HG03139 (cell line): ENCODE results near the gene RAB3C.
A peak's percentile ranks its signal among the peaks of the same experiment; 100 is the strongest.

Experiments
- ATAC-seq: cut with Tn5 transposase; IDR thresholded peaks from one replicate; pipeline ENCODE4 v1.9.1; 2021; ENCODE audit not compliant: unreplicated experiment

Gene RAB3C

DNA sequence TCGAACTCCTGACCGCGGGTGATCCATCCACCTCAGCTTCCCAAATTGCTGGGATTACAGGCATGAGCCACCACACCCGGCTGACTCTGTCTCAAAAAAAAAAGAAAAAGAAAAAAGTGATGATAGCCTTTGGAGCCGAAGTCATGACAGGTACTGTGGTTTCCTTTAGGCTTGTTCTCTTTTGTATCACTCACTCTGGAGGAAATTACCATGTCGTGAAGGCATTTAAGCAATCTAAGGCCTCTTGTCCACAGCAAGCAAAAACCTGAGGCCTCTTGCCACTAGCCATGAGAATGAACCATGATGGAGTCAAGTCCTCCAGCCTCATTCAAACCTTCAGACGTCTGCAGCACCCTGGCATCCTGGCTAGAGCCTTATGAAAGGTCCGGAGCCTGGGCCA is 286.1 kb downstream of the RAB3C start:
- ATAC-seq: no peak

DNA sequence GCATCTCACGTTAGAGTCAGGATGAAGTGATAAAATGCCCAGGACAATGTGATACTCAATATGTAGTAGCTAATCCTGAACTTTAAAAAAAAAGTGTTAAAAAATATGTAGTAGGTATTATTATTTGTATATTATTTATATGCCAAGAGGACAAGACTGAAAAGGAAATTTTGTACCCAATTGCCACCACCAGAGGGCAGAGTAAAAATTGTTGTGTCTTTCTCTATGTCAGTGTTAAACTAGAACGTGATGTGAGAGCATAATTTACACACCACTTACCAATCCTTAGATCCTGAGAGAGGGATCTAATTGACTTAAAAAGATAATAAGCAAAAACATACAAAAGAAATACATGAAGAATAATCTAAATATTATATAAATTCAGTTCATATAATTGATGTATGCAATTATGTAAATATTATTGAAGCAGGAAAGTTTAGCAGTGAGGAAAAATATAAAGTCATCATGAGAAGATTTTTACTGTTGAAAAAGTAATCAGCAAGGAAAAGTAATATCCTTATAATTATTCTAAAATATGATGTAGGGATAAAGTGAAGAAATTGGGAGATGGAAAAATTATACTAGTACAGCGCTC is 288.9 kb downstream of the RAB3C start:
- ATAC-seq: no peak

GRCh38 chr5:58872670-58873273 is 289.9 kb downstream of the RAB3C start:
- ATAC-seq: no peak

GRCh38 chr5:58875599-58875998 is 292.7 kb downstream of the RAB3C start:
- no peak for ATAC-seq

GRCh38 chr5:58885260-58885659 is 302.4 kb downstream of the RAB3C start:
- peak; percentile 51 for ATAC-seq

- peak; percentile 62 for ATAC-seq
These were observed 303.7 kb downstream of the RAB3C start for GRCh38 chr5:58886315-58887207.

DNA sequence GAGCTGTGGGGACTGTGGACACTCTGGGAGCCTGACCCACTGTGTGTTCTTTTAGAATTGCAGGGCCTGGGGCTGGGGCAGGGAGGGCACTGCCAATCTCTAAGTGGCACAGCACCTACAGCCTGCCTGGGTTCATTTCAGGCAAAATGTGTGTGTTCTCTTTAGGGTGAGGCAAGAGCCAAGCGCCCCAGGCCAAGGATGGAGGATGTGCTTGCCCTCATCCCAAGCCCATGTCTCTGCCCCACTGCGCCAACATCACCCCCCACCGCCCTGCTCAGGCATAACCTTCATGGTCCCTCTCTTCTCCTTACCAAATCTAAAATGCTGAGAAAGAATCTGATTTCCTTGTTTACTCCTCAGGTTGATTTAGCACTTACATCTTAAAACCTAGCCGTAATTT is 304.4 kb downstream of the RAB3C start:
- ATAC-seq: no peak

- no peak for ATAC-seq
These were observed 305.0 kb downstream of the RAB3C start for GRCh38 chr5:58887721-58888409.

DNA sequence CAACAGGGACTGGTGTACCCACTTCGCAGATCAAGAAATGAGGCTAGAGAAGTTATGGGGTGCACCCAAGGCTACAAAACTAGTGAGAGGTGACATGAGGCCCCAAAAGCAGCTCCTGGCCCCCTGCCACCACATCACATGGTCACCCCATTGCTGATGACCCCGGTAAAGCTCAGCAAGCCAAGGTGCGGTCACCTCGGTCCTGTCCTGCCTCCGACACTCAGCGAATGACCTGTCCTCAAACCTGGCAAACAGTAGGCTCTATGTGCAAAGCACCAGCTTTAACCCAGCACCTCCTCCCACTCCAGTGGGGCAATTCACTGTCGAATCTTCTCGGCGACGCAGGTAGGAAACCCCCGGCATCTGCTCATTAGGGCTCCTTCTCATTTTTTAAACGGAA is 307.4 kb downstream of the RAB3C start:
- ATAC-seq: no peak

GRCh38 chr5:58890701-58891085 is 307.8 kb downstream of the RAB3C start:
- ATAC-seq: no peak

- ATAC-seq: peak; percentile 46
These were observed 308.5 kb downstream of the RAB3C start for GRCh38 chr5:58891086-58891970.

DNA sequence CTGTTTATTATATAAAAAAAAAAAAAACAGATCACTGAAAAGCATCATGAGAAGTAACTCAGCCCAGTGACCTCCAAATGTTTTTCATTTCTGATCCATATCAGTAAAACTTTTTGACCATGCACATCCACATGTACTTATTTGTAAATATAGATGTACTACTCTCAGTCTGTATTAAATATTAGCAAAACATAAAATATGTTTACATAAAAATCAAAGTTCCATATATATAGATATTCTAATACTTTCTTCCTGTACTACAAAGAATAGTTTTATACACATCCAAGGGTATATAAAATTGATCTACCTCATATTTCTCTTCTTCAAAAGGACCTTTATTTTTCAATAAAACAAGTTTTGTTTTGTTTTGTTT is 309.1 kb downstream of the RAB3C start:
- no peak for ATAC-seq

DNA sequence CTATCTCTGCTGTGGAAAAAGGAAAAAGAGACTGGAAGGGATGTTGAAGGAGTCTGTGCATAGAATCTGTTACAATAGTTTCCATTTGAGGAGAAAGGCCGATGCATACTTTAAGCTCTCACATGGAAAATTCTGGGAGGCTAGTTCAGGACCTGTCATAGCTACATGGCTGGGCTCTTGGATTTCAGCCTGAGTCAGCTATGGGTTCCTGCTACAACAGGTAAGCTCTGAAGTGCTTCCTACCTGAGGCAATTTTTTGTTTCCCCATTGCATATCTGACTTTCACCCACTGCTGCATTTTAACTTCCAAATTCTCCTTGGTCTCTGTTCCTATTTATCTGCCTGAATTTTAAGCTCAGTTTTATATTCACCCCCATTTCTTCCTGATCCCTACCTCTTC is 310.7 kb downstream of the RAB3C start:
- ATAC-seq: no peak

GRCh38 chr5:58898006-58898405 is 315.1 kb downstream of the RAB3C start:
- no peak for ATAC-seq

DNA sequence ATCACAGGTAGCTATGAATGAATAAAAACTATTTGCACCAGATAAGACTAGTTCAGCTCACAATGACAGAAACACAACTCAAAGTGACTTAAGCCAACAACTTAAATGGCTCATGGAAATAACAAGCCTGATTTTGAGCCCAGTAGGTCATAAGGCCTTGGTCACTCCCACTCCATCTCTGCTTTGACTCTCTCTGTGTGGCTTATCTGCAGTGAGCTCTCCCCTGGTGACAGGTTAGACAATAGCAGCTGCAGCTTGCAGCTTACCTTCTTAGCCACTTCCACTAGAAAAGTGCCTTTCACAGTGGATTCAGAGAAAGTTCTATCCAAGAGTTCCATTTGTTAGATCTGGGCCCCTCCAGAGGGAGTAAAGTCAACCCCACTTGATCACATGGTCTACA is 315.7 kb downstream of the RAB3C start:
- no peak for ATAC-seq

- no peak for ATAC-seq
These were observed 318.4 kb downstream of the RAB3C start for GRCh38 chr5:58901271-58901670.

DNA sequence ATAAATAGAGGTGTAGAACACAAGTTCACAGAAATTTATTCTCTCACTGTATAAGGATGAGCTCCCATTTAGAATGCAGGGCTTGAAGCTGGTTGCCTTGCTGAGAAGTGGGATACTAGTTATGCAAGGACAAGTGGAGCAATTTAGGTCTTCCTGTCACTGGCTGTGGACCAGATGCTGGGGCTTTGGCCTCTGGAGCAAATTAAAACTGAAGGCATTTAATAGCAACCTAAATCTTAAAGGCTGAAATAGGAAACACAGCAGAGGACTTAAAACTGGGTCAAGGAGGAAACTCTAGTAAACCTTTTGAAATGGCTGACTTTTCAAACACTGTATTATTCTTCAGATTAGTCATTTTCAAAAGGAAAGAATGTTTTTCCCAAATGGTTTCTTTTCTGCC is 319.4 kb downstream of the RAB3C start:
- no peak for ATAC-seq

DNA sequence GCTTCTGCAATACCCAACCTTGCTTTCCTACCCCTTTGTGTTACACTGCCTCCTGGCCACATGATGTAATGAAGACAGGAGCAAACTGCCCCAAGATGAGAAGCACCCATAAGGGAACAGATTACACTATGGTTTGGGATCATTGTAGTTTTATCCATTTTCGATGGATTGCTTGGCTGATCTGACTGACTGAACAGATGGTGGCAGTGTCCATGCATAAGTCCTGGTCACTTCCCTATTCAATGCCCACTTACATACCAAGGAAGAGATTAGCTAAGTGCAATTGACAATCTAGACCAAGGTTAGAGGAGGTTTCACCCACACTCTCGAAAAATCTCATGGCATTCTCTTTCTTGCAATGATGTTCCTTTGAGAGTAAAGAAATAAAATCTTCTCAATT is 319.9 kb downstream of the RAB3C start:
- ATAC-seq: no peak

- ATAC-seq: no peak
These were observed 321.9 kb downstream of the RAB3C start for GRCh38 chr5:58904737-58905136.

DNA sequence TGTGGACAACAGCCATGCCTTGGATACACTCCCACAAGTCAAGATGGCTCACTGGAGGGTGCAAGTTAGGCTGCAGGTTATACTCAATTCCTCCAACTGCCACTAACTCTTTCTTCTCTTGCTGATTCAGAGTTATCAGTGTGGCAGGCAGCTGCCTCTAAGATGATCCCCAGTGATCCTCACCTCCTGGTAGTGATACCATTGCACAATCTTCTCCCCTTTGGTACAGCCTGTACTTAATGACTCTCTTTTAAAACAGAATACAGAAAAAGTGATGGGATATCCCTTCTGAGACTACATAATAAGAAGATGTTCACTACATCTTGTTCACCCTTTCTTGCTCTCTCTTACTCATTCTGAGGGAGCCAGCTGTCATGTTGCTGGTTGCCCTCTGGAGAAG is 323.1 kb downstream of the RAB3C start:
- ATAC-seq: no peak
